Common myeloid progenitor, CD34-positive (primary cell): Measurements from ENCODE around the gene KCNIP3.

ENCODE experiments used
- CTCF ChIA-PET: fragments of 350-600 bp; sonication (Branson Sonifier 250); formaldehyde crosslinking; loops from one replicate; lab custom pipeline; 2021; ENCODE audit warnings: antibody characterized with exemption; lab: Charles Lee
- POLR2A ChIA-PET: fragments of 350-600 bp; sonication (Branson Sonifier 250); formaldehyde crosslinking; loops from one replicate; lab custom pipeline; 2021; ENCODE audit warnings: antibody characterized with exemption; lab: Charles Lee
- DNase-seq, 3 donors: peaks; one replicate each; pipeline versions ENCODE4 v3.0.0 to v3.0.0-alpha.2; 2013
- H3K27ac ChIP-seq, 2 experiments: 1 replicate in 1 of 2; 2 replicates in 1 of 2; pipeline ENCODE4 v1.7.0; 2013; ENCODE audit warnings: inconsistent platforms in 2 of 2, low read length in 2 of 2, mild to moderate bottlenecking in 2 of 2, low read depth in 1 of 2, moderate library complexity in 1 of 2; ENCODE audit not compliant: severe bottlenecking in 2 of 2, insufficient read depth in 1 of 2, poor library complexity in 1 of 2
- H3K27me3 ChIP-seq, 5 experiments: replicated peaks in 2 of 5; 1 replicate in 3 of 5; 2 replicates in 2 of 5; pipeline versions ENCODE4 v1.6.1 to v1.7.0; 2013; ENCODE audit warnings: low read length in 4 of 5, mild to moderate bottlenecking in 2 of 5, moderate library complexity in 2 of 5, inconsistent platforms in 1 of 5; ENCODE audit not compliant: insufficient read depth in 5 of 5, control insufficient read depth in 4 of 5
- H3K36me3 ChIP-seq, 4 experiments: 1 replicate in 2 of 4; 2 replicates in 2 of 4; pipeline versions ENCODE4 v1.6.1 to v1.7.0; 2013; ENCODE audit warnings: low read length in 3 of 4, control low read depth in 1 of 4, mild to moderate bottlenecking in 1 of 4; ENCODE audit not compliant: control insufficient read depth in 4 of 4, insufficient read depth in 4 of 4
- H3K4me1 ChIP-seq, 4 experiments: 1 replicate in 3 of 4; 2 replicates in 1 of 4; pipeline versions ENCODE4 v1.6.1 to v1.7.1; 2013; ENCODE audit warnings: low read length in 3 of 4, mild to moderate bottlenecking in 3 of 4, control low read depth in 1 of 4, inconsistent platforms in 1 of 4, moderate library complexity in 1 of 4; ENCODE audit not compliant: control insufficient read depth in 4 of 4, insufficient read depth in 4 of 4; ENCODE audit errors: control extremely low read depth in 1 of 4
- H3K4me3 ChIP-seq, 7 experiments: 1 replicate in 4 of 7; 2 replicates in 3 of 7; pipeline versions ENCODE4 v1.5.1 to v1.7.0; 2013; ENCODE audit warnings: mild to moderate bottlenecking in 7 of 7, low read length in 6 of 7, moderate library complexity in 6 of 7, inconsistent platforms in 2 of 7, low read depth in 2 of 7, control low read depth in 1 of 7; ENCODE audit not compliant: insufficient read depth in 4 of 7, control insufficient read depth in 1 of 7; ENCODE audit errors: extremely low read depth in 1 of 7
- H3K9me3 ChIP-seq, 5 experiments: 1 replicate in 4 of 5; 2 replicates in 1 of 5; pipeline versions ENCODE4 v1.6.1 to v1.7.1; 2013; ENCODE audit warnings: low read length in 4 of 5, mild to moderate bottlenecking in 2 of 5, inconsistent platforms in 1 of 5, low read depth in 1 of 5, moderate library complexity in 1 of 5; ENCODE audit not compliant: control insufficient read depth in 4 of 5, insufficient read depth in 2 of 5; ENCODE audit errors: control extremely low read depth in 1 of 5
- WGBS: methylation state at CpG from one replicate; pipeline ENCODE4 v1.1.5; 2013; ENCODE audit not compliant: insufficient coverage; 5-methylcytosine and 5-hydroxymethylcytosine counted together

The KCNIP3 gene

DNA sequence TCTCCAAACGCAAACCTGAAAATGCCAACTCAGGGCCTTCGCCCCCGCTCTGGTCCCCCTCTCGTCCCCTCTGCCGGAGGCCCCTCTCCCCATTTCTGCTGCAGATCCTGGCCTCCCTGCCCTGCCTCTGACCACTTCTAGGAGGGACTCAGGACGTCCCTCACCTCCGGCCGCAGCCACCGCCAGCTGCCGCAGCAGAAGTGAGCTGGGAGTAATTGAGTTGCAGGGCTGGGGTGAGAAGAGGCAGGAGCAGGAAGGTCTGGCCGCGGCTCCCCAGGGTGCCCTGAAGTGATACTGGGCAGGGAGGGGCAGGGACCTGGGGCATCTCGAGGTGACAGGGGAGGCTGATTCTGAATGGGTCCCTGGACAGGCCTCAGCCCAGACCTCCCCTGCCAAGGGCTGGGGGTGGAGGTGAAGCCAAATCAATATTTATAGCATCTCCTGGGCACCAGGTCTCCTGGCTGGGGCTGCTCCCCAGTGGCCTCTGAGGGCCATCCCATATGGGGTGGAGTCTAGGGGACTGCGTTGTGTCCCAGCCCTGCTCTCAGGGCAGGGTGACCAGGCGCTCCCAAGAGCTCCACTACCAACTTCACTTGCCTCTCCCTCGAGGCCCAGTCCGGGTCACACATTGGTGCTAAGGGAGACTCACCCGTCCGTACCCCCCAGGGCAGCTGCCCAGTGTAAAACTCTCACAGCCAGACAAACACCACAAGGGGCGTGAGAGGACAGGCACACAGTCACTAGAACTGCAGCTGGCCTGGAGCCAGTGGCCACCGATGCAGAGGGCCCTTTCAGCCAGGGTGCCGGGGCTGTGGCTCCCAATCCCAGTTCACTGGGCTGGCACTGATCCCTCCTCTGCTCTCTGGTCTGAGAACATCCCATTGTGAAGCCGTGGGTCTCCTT is 33.0 kb downstream of the KCNIP3 start:
- H3K27me3 ChIP-seq, result no peaks in the 10 kb centered on the region
- 90% methylated on average over 19 of the region's 23 CpGs for WGBS
- H3K9me3 ChIP-seq, result no peaks in the 10 kb centered on the region
- no peak overlapping the region for H3K27ac ChIP-seq
- H3K36me3 ChIP-seq, result no peaks in the 10 kb centered on the region
- CTCF ChIA-PET, result interaction anchor here (1.0 kb wide), 1 partner anchor 15 kb away, joined by 3 read pairs; no protein-coding TSS in a partner anchor
- H3K4me1 ChIP-seq, result no peaks in the 10 kb centered on the region
- POLR2A ChIA-PET, result no interaction called here
- DNase-seq, result no peak
- H3K4me3 ChIP-seq, result no peak overlapping the region

DNA sequence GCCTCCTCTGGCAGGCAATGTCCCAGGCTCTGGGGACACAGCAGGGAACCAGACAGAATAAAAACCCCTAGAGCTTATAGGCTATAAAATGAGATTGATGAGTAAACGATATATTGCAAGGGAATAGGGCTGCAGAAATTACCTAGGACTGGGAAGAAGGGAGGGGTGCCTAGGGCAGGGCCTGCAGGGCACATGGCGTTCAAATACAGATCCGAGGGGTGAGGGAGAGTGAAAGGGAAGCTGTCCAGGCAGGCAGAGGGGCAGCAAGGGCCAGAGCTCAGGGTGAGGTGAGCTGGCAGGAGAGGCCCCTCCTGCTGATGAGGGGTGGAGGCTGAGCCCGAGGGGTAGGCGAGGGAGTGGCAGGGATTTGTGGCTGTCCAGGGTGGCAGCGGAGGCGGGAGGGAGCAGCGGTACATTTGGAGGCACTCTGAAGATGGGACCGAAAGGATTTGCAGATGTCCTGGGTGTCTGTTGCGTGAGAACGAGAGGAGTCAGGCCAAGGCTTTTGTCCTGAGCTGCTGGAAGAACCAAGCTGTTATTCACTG is 33.7 kb downstream of the KCNIP3 start:
- ChIA-PET CTCF (interaction anchor here (1.0 kb wide), 1 partner anchor 15 kb away, joined by 3 read pairs; no protein-coding TSS in a partner anchor), POLR2A (no interaction called here)
- DNase-seq, result no peak
- Histone ChIP-seq H3K4me3 (no peak overlapping the region), H3K27me3 (no peaks in the 10 kb centered on the region), H3K36me3 (no peaks in the 10 kb centered on the region), H3K9me3 (peaks cover 0 to under 1% (median 0%) of the 10 kb centered on the region in 5 experiments), H3K27ac (no peak overlapping the region), H3K4me1 (no peaks in the 10 kb centered on the region)
- 89% methylated on average over 8 of the region's 11 CpGs for WGBS

GRCh38 chr2:95331606-95332005 is 34.5 kb downstream of the KCNIP3 start:
- Histone ChIP-seq H3K36me3 (no peaks in the 10 kb centered on the region), H3K4me3 (no peak overlapping the region), H3K27ac (no peak overlapping the region), H3K27me3 (peaks cover 0 to 2% (median 0%) of the 10 kb centered on the region in 5 experiments), H3K4me1 (no peaks in the 10 kb centered on the region), H3K9me3 (peaks cover 0 to 2% (median 0%) of the 10 kb centered on the region in 5 experiments)
- CTCF ChIA-PET, result no interaction called here
- POLR2A ChIA-PET, result no interaction called here
- no peak for DNase-seq
- WGBS, result 98% methylated on average over 7 of the region's 10 CpGs

GRCh38 chr2:95332036-95332435 is 34.9 kb downstream of the KCNIP3 start:
- POLR2A ChIA-PET, result no interaction called here
- no peaks in the 10 kb centered on the region for H3K4me1 ChIP-seq

GRCh38 chr2:95333056-95333455 is 35.9 kb downstream of the KCNIP3 start:
- no peak overlapping the region for H3K27ac ChIP-seq
- peaks cover 0 to 4% (median 0%) of the 10 kb centered on the region in 5 experiments for H3K27me3 ChIP-seq
- no peaks in the 10 kb centered on the region for H3K4me1 ChIP-seq
- ChIA-PET POLR2A (no interaction called here), CTCF (interaction anchor here (0.9 kb wide), 1 partner anchor 12 kb away, joined by 4 read pairs; no protein-coding TSS in a partner anchor)
- H3K9me3 ChIP-seq, result peaks cover 0 to 3% (median 0%) of the 10 kb centered on the region in 5 experiments
- no peak for DNase-seq
- no peak overlapping the region for H3K4me3 ChIP-seq
- WGBS, result 100% methylated on average over 4 of the region's 7 CpGs
- H3K36me3 ChIP-seq, result no peaks in the 10 kb centered on the region

More at GRCh38 chr2:95332036-95332435, 34.9 kb downstream of the KCNIP3 start:
- WGBS, result 96% methylated on average over 7 of the region's 8 CpGs
- Histone ChIP-seq H3K4me3 (no peak overlapping the region), H3K9me3 (peaks cover 0 to 3% (median 0%) of the 10 kb centered on the region in 5 experiments), H3K36me3 (no peaks in the 10 kb centered on the region), H3K27me3 (peaks cover 0 to 4% (median 0%) of the 10 kb centered on the region in 5 experiments), H3K27ac (no peak overlapping the region)
- no peak for DNase-seq
- CTCF ChIA-PET, result no interaction called here

GRCh38 chr2:95333888-95334338 is 36.8 kb downstream of the KCNIP3 start:
- Histone ChIP-seq H3K4me3 (no peak overlapping the region), H3K27ac (no peak overlapping the region), H3K27me3 (peaks cover 0 to 4% (median 0%) of the 10 kb centered on the region in 5 experiments), H3K36me3 (no peaks in the 10 kb centered on the region), H3K9me3 (peaks cover 0 to 3% (median 0%) of the 10 kb centered on the region in 5 experiments), H3K4me1 (no peaks in the 10 kb centered on the region)
- no peak for DNase-seq
- WGBS, result 93% methylated on average over 11 of the region's 11 CpGs
- CTCF ChIA-PET, result interaction anchor here (2.5 kb wide), 1 partner anchor 11 kb away, joined by 13 read pairs; no protein-coding TSS in a partner anchor
- POLR2A ChIA-PET, result no interaction called here
